Lower leg skin (tissue), 4 donors: ENCODE results near the gene MAEL. TPM values are rescaled to one million over a fixed set of nuclear protein-coding genes. Genes with fewer than 3 reads are reported as not detected.

Experiments used
- DNase-seq, 2 donors: peaks; one replicate each; pipeline ENCODE4 v3.0.0-alpha.2; 2019; ENCODE audit warnings: low spot score in 2 of 2
- H3K4me3 ChIP-seq: fragments of 200-600 bp; sonication (generic); 2 replicates; pipeline ENCODE4 v1.5.1; 2017; ENCODE audit warnings: mild to moderate bottlenecking, low read depth; ENCODE audit not compliant: poor library complexity, severe bottlenecking
- POLR2A ChIP-seq, 2 donors: fragments of 450-650 bp; IDR thresholded peaks; one replicate each; pipeline ENCODE4 v1.6.1; 2016 to 2017; ENCODE audit warnings: antibody characterized with exemption in 2 of 2, mild to moderate bottlenecking in 1 of 2, moderate library complexity in 1 of 2
- WGBS, 2 donors: methylation state at CpG; one replicate each; pipeline ENCODE4 v1.1.5; 2018; 5-methylcytosine and 5-hydroxymethylcytosine counted together
- intact Hi-C: fragments of 100-400 bp; cut with DNase I; formaldehyde crosslinking; loops from one replicate; pipeline ENCODE4 v1.15.0; 2023; ENCODE audit warnings: low total_unique reads
- total RNA-seq, 4 donors: library from RNA; depleted of rRNA; stranded (reverse); fragments of >200 nt; gene quantifications; one replicate each; pipeline ENCODE4 v1.1.0, GENCODE V29; 2016
- TF ChIP-seq, protein P1 (sequence below), 3 donors: fragments of 450-650 bp; IDR thresholded peaks; one replicate each; pipeline ENCODE4 v1.5.1; 2016; ENCODE audit warnings: antibody characterized with exemption in 3 of 3, mild to moderate bottlenecking in 3 of 3, moderate library complexity in 2 of 3

The MAEL gene
- total RNA-seq, 4 donors from 2014 or later, result 0.10 to 3.6 (median 0.25) TPM; not detected in 1

DNA sequence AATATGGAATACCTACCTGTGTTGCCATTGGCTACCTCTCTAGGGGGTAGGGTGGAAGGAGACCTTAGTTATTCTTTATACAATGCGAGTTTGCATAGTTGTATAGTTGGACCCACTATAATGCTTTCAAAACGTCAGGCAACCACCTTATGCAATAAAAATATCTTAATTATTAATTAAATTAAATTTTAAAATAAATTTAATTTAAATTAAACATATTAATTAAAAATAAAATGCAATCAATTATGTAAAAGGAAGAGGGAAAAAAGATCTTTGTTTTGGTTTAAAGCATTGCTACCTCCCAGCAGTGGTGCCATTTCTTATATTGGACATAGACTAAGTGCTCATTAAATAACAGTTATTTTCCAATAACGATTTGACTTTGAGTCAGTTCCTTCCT, 78.8 kb downstream of the MAEL start:
- TF ChIP-seq, protein P1, sequence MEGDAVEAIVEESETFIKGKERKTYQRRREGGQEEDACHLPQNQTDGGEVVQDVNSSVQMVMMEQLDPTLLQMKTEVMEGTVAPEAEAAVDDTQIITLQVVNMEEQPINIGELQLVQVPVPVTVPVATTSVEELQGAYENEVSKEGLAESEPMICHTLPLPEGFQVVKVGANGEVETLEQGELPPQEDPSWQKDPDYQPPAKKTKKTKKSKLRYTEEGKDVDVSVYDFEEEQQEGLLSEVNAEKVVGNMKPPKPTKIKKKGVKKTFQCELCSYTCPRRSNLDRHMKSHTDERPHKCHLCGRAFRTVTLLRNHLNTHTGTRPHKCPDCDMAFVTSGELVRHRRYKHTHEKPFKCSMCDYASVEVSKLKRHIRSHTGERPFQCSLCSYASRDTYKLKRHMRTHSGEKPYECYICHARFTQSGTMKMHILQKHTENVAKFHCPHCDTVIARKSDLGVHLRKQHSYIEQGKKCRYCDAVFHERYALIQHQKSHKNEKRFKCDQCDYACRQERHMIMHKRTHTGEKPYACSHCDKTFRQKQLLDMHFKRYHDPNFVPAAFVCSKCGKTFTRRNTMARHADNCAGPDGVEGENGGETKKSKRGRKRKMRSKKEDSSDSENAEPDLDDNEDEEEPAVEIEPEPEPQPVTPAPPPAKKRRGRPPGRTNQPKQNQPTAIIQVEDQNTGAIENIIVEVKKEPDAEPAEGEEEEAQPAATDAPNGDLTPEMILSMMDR (IDR thresholded peaks at IDR 0.05), result no peak
- TF ChIP-seq POLR2A (IDR thresholded peaks at IDR 0.05), result no peak
- DNase-seq, result no peak
- intact Hi-C loops, result loop anchor here (5.0 to 10.0 kb wide), 3 partner anchors 147 to 457 kb away; no protein-coding TSS in a partner anchor
- 72 to 83% methylated on average over 3 of the region's 3 CpGs for WGBS, 2 donors
- no peak overlapping the region for H3K4me3 ChIP-seq

DNA sequence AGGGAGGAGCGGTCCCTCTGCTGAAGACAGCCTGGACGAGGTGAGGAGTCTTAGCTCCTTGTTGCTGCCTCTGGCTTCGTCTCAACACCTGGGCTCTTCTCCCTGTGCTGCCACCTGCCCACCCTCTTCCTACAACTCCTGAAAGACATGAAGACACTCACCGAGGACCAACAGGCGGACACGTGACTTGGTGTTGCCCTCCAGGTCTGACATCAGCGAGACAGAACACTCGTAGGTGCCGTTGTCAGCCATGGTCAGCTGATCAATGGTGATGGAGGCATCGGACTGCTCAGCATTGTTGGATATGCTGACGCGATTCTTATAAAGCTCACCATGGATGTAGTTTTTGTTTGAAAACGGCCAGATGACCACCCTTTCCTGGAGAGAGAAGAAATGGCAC, 79.7 kb downstream of the MAEL start:
- 85 to 88% methylated on average over 13 of the region's 13 CpGs for WGBS, 2 donors
- intact Hi-C loops, result loop anchor here (5.0 to 10.0 kb wide), 3 partner anchors 146 to 456 kb away; no protein-coding TSS in a partner anchor
- H3K4me3 ChIP-seq, result no peak overlapping the region
- TF ChIP-seq POLR2A (IDR thresholded peaks at IDR 0.05), result no peak
- TF ChIP-seq, protein P1 (IDR thresholded peaks at IDR 0.05), result no peak
- peak in 1 of 2 donors; percentile 32 for DNase-seq

DNA sequence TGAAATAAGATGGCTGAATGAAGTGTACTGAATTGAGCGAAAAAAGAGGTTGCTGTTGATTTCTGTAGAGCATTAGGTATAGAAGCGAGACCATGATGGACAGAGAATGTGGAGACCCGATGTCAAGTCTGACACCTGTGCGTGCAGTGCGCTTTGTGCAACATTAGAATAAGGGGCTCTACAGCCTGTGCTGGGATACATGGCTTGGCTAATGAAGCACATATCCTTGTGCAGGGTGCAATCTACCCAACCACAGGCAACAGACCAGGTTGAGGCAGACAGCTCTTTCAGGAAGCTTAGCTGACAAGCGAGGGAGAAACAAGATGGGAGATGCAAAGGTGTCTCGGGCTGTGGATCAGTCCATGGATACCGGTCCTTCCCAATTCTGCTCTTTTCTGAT, 82.2 kb downstream of the MAEL start:
- no peak overlapping the region for H3K4me3 ChIP-seq
- TF ChIP-seq, protein P1 (IDR thresholded peaks at IDR 0.05), result no peak
- no peak for TF ChIP-seq POLR2A (IDR thresholded peaks at IDR 0.05)
- intact Hi-C loops, result no loop called here
- 92 to 93% methylated on average over 8 of the region's 8 CpGs for WGBS, 2 donors
- DNase-seq, result peak in 1 of 2 donors; percentile 46

Other genes starting within 250 kb of the MAEL start
- gene POGK, start 149.8 kb upstream of the MAEL start, total RNA-seq, result 10 to 100 TPM; 30.6 to 43.1 (median 34.0) TPM
- gene TADA1, start 113.0 kb upstream of the MAEL start, total RNA-seq, result 10 to 100 TPM in 3 of 4 donors, 1 to 10 TPM in 1; 9.5 to 18.2 (median 15.1) TPM
- gene ILDR2, start 13.7 kb upstream of the MAEL start, total RNA-seq, result under 1 TPM in 3 of 4 donors, not detected in 1; 0.29 to 0.46 (median 0.42) TPM
- gene GPA33, start 101.1 kb downstream of the MAEL start, total RNA-seq, result under 1 TPM in 1 of 4 donors, not detected in 3; 0.10 TPM
- gene STYXL2, start 104.8 kb downstream of the MAEL start, total RNA-seq, result not detected
- gene POU2F1, start 231.6 kb downstream of the MAEL start, total RNA-seq, result 10 to 100 TPM in 1 of 4 donors, 1 to 10 TPM in 3; 8.7 to 34.0 (median 9.6) TPM